D341Med (cell line): ENCODE results near the gene PTCD1.
"Not testable (repeated sequence)": the region's sequence is repeated elsewhere in the genome, so short reads cannot be mapped to it uniquely, and the experiment has no call there.

Experiments
- DNase-seq: peaks from one replicate; pipeline ENCODE4 v3.0.0; 2012; ENCODE audit warnings: low spot score

The PTCD1 gene

DNA sequence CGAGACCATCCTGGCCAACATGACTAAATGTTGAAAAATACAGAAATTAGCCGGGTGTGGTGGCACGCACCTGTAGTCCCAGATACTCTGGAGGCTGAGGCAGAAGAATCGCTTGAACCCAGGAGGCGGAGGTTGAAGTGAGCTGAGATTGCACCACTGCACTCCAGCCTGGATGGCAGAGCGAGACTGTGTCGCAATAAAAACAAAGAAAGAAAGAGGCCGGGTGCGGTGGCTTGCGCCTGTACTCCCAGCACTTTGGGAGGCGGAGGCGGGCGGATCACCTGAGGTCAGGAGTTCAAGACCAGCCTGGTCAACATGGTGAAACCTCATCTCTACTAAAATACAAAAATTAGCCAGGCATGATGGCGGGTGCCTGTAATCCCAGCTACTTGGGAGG is 51.4 kb downstream of the PTCD1 start:
- DNase-seq, result not testable (repeated sequence)

DNA sequence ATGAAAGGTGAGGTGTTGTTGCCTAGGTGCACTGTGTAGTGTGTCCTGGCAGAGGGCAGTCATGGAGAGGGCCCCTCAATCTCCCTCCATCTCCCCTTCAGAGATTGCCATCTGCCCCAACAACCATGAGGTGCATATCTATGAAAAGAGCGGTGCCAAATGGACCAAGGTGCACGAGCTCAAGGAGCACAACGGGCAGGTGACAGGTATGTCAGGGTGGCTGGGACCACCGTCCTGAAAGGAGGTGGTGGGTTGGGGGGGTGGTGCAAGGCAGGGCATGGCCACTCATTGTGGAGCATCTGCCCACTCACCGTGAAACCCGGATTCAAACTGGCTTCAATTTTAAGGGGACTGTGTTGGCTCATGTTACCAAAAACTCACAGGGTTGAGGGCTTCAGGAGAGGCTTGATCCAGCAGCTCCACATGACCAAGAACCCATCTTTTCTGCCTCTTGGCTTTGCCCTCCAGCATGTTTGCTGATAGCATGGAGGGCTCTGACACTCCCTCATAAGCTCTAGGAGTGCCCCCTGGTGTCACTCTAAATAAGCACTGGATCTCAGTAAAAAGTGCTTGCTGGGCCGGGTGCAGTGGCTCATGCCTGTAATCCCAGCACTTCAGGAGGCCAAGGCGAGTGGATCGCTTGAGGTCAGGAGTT is 51.9 kb downstream of the PTCD1 start:
- DNase-seq, result no peak

DNA sequence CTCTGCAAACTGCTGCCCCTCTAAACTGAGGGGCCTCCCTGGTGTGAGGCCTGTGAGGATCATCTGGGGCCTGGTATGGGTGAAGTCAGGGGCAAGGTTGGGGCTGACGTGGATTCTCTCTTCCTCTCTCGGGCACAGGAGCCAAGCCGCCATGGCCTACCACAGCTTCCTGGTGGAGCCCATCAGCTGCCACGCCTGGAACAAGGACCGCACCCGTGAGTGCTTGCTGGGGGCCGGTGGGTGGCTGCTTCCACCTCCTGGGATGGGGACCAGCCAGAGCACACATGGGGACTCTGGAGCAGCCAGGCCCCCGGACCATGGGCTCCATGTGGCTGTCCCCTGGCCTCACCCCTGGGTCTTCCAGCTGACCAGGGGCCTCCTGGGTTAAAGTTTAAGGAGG is 53.0 kb downstream of the PTCD1 start:
- DNase-seq, result no peak

DNA sequence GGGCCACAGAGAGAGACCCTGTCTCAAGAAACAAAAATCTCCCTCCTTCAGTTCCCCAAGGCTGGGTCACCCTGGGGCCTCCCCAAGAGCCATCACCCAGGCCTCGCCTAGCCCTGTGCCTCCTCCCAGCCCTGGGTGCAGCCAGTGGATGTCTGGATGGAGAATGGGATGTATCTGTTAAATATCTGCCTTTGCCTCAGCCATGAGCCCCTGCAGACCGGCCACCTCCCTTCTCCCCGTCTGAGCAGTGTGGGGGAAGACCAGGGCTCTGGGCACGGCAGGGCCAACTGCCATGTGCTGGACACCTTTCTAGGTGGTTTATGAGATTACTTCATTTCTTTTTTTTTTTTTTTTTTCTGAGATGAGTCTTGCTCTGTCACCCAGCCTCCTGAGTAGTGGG is 54.1 kb downstream of the PTCD1 start:
- no peak for DNase-seq

DNA sequence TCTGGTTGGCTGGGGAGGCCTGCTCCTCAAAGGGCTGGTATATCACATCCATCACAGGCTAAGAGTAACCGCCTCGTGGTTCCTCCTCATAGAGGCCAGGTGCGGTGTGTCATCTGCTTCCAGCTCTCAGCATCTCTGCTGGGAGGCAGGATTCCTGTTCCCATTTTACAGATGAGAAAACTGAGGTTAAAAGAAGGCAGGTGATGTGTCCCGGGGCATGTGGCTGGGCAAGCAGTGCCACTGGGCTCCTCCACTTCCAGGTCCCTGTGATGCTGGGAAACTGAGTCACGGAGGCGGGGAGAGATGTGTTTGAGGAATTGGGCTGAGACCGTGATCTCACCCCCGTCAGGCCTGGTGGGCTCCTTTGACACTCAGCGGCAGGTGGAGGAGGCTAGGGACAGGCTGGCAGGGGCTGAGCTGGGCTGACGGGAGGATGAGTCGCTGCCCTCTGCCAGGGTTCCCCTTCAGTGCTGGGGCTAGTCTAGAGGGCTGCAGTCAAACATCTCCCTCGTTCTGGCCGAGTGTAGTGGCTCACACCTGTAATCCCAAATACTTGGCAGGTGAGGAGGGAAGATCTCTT is 54.7 kb downstream of the PTCD1 start:
- DNase-seq, result no peak

DNA sequence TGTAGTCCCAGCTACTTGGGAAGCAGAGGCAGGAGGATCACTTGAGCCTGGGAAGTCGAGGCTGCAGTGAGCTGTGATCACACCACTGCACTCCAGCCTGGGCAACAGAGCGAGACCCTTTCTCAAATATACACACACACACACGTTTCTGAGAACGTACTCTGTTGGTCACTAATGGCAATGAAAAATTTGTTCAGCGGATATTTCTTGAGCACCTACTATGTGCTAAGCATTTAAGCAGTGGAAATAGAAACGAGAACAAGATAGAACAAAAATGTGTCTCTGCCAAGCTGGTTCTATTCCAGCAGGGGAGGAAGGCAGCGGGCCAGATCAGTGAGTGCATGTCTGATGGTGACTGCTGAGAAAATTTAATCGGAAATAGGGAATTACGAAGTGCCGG is 55.4 kb downstream of the PTCD1 start:
- DNase-seq, result no peak

DNA sequence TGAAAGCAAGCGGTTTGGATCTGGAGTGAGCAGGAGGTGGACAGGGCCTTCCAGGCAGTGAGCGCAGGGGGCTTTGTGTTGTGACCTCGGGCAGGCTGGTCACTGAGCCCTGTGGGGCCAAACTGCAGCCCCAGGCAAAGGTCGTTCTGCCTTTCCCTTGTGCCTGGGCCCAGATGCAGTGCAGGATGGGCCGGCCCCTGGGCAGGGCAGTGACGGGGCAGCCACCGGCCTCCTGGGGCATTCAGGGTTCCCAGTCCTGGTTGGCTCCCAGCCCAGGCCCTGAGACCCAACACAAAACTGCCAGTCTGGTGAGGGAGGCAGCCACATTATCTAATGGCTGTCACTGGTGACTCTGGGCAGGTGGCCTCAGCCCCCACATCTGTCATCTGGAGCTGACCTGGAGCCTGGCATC is 56.9 kb downstream of the PTCD1 start:
- no peak for DNase-seq

DNA sequence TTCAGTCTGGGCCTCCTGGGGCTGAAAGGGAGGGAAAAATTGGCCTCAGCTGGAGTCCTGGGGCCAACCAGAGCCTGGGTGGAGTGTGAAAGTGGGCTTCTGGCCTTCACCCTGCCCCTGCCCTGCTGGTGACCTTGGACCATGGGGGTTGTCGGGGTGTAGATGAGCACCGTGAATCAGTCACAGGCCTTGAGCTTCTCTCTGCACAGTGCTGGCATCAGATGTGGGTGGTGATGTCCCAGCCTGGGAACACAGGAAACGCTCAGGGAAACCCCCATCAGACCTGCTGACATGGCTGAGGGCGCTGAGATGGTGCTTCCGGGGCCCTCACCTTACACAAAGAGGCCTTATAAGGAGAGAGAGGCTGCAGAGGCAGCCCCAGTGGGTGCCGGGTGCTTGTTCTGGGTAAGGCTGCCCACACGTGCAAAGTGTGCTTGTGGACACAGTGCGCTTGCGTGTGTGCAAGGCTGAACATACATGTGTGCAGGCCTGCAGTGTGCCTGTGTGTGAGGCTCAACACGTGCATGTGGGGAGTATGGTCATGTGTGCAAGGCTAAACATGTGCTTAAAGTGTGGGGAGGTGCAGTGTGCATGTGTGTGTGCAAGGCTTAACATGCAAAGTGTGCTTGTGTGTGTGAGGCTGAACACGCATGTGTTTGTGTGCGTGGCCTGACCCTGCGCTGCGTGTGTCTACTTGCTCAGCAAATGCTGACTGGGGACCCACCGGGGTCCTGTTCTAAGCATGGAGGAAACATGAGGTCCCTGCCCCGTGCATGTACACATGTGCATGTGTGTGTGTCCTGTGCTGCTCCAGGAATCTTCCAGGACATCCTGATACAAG is 57.6 kb downstream of the PTCD1 start:
- no peak for DNase-seq

DNA sequence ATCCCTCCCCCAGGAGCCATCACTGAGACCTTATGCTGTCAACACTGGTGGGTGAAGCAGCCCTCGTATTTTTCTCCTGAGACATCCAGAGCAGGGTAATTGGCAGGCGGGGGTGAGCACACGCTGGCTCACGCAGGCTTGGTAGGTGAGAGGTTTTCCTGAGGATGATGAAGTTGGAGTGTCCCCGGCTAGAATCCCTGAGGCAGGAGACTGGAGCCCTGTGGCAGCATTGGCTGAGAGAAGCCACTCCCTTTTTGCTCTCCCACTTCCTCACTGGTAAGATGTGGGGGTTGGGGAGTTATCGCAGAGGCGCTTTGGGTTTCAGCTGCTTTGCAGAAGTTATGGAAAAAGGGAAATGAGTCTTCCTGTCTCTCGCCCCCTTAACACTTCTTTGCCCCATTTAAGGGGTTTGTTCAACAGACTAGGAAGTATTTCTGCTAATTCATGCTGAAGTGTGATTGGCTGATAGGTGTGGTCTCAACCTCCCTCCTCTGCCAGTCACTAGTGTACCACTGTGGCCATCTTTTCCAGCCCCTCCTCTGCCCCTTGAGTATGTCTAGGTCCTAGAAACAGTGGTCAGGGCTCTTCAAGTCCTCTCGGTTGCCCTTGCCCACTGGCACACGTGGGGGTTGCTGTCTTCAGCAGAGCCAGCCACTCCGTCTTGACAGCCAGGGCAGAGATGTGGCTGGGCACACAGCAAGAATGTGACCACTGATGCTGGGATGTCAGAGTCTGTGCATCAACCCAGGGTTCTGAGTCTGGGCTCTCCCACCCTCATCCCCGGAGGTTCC is 58.4 kb downstream of the PTCD1 start:
- DNase-seq, result no peak

DNA sequence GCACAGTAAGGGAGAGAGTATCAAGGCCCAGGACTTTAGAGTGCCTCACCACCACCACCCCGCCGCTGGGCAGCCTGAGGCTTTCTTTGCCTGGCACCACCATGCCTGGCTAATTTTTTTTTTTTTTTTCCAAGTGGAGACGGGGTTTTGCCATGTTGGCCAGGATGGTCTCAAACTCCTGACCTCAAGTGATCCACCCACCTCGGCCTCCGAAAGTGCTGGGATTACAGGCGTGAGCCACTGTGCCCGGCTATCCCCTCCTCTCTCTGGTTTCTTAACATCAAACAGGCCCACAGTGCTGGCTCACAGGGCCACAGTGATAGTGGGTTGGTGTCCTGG is 58.9 kb downstream of the PTCD1 start:
- not testable (repeated sequence) for DNase-seq

DNA sequence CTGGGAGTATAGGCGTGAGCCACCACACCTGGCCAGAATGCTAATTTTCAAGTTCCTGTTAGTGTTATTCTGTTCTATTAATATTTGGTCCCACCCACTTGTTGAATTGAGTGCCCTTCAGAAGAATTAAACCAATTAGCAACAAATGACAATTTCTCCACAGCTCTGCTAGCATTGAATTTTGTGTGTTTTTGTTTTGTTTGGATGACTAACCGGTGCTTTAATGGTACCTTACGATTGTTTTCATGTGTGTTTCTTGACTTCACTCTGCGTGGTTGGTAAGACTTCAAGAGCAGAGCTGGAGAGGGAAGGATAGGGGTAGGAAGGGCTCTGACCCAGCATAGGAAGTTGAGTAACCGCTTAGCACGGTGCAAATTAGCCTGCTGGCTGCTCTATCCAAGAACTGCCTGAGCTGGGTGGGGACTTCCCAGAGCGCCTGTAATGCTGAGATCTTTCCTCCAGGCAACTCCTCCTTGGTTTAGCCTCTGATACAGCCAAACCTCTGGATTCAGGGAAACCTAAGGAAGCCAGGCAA is 59.5 kb downstream of the PTCD1 start:
- DNase-seq, result no peak

DNA sequence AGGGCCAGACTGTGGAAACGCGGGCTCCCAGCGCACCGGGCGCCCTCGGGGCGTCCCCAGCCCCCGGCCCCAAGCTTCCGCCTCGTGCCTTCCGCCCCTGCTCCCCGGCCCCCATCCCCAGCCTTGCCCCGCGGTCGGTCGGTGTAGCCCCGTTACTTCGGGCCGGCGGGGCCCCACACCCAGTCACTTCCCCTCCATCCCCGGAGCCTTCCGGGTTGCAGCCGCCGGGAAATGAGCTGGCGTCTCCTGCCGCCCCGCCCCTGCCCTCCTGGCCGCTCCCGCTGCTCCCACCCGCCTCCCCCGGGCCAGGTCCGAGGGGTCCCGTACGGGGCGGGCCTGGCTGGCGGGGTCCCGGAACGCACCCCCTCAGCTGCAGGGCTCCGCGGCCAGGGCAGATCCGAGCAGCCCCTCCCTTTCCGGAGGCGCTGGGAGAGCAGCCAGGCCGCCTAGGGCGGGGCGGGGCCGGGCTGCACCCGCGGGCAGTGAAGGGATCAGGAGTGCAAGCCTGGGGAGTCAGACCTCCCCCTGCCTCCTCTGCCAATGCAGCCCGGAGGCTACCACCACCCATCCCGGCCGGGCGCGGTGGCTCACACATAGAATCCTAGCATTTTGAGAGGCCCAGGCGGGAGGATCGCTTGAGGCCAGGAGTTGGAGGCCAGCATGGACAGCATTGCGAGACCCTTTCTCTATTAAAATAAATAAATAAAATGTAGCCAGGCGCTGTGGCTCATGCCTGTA is 63.4 kb downstream of the PTCD1 start:
- peak; percentile 85 for DNase-seq

DNA sequence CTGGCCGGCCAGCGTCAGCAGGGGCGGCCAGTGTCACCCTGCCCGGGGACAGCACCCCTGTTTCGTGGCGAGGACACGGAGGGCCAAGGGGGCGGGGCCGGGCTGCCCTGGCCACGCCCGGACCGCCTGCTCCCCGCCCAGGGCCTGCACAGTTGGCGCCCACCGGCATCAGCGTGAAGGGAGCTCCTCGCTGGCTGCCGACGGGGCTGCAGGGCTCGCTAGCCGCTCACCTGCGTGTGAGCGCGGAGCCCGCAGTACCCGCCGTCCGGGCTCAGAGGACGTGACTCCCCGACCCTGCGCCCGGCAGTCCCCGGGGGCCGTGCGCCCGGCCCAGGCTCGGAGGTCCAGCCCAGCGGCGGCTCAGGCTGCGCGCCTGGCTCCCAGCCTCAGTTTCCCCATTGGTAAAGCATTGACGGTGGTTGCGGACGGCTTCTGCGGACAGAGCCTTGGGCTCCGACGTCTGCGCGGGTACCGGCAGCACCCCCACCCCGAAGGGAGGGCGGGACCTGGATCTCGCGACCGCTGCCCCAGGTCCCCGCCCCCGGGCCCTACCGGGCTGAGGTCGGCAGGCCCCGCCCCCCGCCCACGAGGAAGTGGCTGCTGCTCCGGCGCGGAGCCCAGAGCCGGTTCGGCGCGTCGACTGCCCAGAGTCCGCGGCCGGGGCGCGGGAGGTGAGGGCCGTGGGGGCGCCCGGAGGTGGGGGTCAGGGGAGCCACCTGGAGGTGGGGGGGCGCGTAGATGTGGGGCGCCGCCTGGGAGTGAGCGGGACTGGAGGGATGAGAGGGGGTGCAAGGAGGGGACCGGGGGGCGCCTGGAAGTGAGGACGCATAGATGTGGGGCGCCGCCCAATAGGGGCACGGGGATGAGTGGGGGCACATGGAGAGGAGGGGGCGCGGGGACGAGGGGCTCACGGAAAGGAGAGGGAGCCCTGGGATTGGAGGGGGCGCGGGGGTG is 64.2 kb downstream of the PTCD1 start, which contains the start of gene ARPC1B:
TSS of gene ARPC1B (plus strand) at position 620 of the 954 bp plus-strand sequence. CDS start 10,985 bp downstream, outside the sequence.
- peak; percentile 88 for DNase-seq

DNA sequence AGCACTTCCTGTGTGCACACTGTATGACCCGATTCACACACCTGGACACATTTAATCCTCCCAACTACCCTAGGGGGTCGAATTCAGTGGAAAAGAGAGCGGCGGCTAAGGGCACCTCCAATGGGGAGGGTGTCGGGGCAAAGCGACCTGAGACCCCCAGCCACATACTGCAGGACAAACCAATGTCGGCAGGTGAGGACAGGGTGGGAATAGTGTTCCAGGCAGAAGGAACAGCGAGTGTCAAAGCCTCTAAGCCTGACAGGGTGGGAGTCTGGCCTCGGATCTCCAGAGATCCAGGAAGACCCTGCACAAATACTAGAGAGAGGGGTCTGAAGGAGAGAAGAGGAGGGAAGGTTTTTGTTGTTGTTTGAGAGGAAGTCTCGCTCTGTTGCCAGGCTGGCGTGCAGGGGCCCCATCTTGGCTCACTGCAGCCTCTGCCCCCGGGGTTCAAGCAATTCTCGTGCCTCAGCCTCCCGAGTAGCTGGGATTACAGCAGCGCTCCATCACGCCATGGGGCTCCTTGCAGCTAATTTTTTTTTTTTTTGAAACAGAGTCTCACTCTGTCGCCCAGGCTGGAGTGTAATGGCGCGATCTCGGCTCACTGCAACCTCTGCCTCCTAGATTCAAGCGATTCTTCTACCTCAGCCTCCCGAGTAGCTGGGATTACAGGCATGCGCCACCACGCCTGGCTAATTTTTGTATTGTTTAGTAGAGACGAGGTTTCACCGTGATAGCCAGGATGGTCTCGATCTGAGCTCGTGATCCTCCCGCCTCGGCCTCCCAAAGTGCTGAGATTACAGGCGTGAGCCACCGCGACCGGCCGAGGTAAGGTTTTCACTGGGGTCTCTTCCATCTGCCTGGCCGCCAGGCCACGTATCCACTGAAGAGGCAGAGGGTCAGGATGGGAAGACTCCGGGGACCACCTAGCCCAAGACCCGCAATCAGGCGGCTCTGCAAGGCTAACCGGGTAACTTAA is 65.2 kb downstream of the PTCD1 start:
- DNase-seq, result peak; percentile 22

DNA sequence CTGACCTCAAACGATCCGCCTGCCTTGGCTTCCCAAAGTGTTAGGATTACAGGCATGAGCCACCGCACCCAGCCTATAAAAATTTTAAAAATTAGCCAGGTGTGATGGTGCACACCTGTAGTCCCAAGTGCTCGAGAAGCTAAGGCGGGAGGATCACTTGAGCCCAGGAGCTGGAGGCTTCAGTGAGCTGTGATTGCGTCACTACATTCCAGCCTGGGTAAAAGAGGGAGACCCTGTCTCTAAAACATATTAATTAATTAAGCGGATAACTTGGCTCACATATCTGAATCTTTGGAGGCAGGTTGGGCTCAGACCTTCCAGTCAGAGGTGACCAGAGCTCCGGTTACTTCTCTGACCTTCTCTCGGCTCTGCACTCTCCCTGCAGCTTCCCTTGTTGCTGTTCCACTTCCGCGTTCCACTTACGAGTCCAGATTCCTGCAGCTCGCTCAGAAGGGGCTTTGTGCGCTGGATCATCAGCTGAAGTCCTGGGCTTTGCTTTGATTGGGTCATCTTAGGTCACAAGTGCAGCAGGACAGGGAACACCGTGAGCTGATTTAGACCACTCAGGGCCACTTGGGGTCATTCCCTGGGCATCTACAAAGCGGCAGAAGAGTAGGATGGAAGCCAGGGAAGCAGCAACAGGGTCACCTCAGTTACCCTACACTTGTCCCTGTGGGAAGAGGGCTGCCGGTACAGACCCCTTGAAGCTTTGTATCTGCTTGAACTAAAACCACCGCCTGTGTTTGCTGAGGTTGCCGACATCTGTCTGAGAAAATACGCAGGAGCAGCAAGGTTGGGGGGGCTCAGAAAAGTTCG is 66.1 kb downstream of the PTCD1 start:
- peak; percentile 28 for DNase-seq

DNA sequence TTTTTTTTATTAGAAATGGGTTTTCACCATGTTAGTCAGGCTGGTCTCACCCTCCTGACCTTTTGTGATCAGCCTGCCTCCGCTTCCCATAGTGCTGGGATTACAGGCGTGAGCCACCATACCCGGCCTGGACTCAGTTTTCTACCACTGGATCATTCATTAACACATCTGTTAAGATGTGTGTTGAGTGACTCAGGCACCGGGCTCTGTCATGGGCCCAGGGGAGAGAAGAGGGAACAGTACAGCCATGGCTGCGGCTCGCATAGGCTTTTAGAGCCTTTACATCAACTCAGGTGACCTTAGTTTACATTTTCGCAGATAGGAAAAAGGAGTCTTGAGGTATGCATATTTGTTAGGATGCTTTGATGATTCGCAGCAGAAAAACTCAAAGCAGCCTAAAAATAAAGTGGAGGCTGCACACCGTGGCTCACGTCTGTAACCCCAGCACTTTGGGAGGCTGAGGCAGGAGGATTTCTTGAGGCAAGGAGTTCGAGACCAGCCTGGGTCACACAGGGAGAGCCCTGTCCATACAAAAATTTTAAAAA is 67.2 kb downstream of the PTCD1 start:
- no peak for DNase-seq

DNA sequence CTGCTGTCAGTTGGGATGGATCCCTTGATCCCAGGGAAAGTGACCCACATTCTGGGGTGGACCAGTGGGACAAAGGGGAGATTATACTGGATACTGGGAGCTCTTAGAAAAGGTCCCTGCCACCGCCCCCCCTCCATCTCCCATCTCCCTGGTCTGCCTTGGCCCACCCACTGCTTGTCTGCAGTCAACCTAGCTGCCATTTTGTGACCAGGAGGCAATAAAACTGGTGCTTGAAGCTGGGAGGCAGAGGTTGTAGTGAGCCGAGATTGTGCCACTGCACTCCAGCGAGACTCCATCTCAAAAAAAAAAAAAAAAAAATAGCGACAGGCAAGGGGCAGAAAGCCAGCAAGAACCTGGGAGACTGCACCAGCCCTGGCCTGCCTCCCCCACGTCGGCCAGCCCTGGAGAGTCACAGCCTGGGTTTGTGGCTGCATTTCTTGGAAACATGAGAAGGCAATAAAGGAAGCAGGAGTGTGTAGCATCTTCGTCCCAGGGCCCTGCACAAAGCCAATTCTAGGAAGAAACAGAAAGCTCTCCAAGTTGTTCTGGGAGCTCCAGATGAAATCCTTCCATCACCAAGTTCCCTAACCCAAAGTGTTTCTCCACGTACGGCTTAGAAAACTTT is 68.7 kb downstream of the PTCD1 start:
- peak; percentile 14 for DNase-seq
